OCI-LY3 (cell line): ENCODE data around the gene GLB1L3.

Experiments
- H2AFZ ChIP-seq: fragments of 200-600, 300-600 bp; shearing (Covaris generic); 2 replicates; pipeline ENCODE4 v1.6.0; 2014; ENCODE audit warnings: antibody characterized with exemption, low read depth, low read length
- H3K27ac ChIP-seq: fragments of 200-600, 300-600 bp; sonication (generic); 2 replicates; pipeline ENCODE4 v1.5.1; 2014; ENCODE audit warnings: mild to moderate bottlenecking, low read length, moderate library complexity, mixed read lengths
- H3K27me3 ChIP-seq: fragments of 200-600, 300-600 bp; sonication (generic); 2 replicates; pipeline ENCODE4 v1.6.1; 2014; ENCODE audit warnings: low read depth, low read length, mixed read lengths
- H3K36me3 ChIP-seq: fragments of 200-600, 300-600 bp; sonication (generic); replicated peaks from 2 replicates; pipeline ENCODE3; 2014; ENCODE audit warnings: low read depth, low read length, mixed read lengths
- H3K4me1 ChIP-seq: fragments of 300-600, 200-600 bp; sonication (generic); 2 replicates; pipeline ENCODE4 v1.6.1; 2014; ENCODE audit warnings: low read length, mixed read lengths
- H3K4me2 ChIP-seq: fragments of 200-600, 300-600 bp; sonication (generic); 2 replicates; pipeline ENCODE4 v1.6.1; 2014; ENCODE audit warnings: low read length, mixed read lengths
- H3K4me3 ChIP-seq: fragments of 300-600, 200-600 bp; sonication (generic); 2 replicates; pipeline ENCODE4 v1.5.1; 2014; ENCODE audit warnings: antibody characterized with exemption, mild to moderate bottlenecking, low read length, moderate library complexity
- H3K79me2 ChIP-seq: fragments of 300-600, 200-600 bp; shearing (Covaris generic); 2 replicates; pipeline ENCODE4 v1.6.1; 2014; ENCODE audit warnings: mild to moderate bottlenecking, low read length, mixed read lengths
- H3K9ac ChIP-seq: fragments of 300-600, 200-600 bp; shearing (Covaris generic); 2 replicates; pipeline ENCODE4 v1.6.0; 2014; ENCODE audit warnings: mild to moderate bottlenecking, low read length, moderate library complexity
- H3K9me3 ChIP-seq: fragments of 200-600, 300-600 bp; shearing (Covaris generic); 2 replicates; pipeline ENCODE4 v1.6.1; 2014; ENCODE audit warnings: low read length, mixed read lengths; ENCODE audit not compliant: insufficient read depth
- H4K20me1 ChIP-seq: fragments of 200-600, 300-600 bp; sonication (generic); 2 replicates; pipeline ENCODE4 v1.6.1; 2016; ENCODE audit warnings: low read length, mixed read lengths; ENCODE audit not compliant: insufficient read depth
- CTCF ChIP-seq: fragments of 200-600, 300-600 bp; sonication (generic); IDR thresholded peaks from 2 replicates; pipeline ENCODE4 v1.5.1; 2014; ENCODE audit warnings: antibody characterized with exemption, low read length, low read depth
- EZH2phosphoT487 ChIP-seq: fragments of 200-600 bp; shearing (Covaris generic); IDR thresholded peaks from 2 replicates; pipeline ENCODE4 v1.6.1; 2018; ENCODE audit warnings: antibody characterized with exemption, mixed run types, low read depth

The GLB1L3 gene

DNA sequence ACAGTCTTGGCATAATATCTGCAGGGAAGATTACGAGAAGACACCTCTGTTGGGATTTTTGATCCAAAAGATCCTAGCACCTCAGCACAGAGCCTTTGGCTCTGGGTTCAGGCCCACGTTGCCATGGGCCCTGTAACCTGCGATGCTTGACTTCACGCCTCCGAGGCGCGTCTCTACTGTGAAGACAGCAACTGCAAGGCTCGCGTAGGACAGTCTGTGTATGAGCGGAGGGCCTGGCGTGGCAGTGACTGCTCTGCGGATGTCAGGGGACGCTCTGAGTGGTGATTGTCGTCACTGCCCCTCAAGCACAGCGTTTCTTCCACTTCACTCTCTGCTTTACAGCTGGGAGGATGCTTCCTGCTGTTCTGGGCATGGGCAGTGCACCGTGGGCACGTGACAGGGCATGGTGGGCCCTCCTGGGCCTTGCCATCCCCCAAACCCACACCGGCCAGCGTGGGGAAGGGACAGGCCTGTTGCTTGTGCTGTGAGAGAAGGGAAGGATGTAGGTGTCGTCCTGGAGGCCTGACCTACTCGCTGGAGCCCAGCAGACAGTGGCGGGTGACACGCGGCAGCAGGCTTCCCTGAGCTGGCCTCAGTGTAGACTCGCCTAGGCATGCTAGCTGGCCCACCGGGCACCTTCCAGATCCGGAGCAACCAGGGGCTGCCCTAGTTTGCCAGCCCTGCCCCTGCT is 82.1 kb downstream of the GLB1L3 start:
- Histone ChIP-seq H2AFZ (no peak overlapping the region), H3K27me3 (peaks cover 23% of the 10 kb centered on the region), H3K9ac (no peak overlapping the region), H3K79me2 (no peaks in the 10 kb centered on the region), H3K9me3 (no peaks in the 10 kb centered on the region), H3K4me2 (no peak overlapping the region), H3K36me3 (no peaks in the 10 kb centered on the region), H3K4me1 (peaks cover 4% of the 10 kb centered on the region; the same call in 1 of the 2 replicates), H3K27ac (no peak overlapping the region), H3K4me3 (no peak overlapping the region), H4K20me1 (no peaks in the 10 kb centered on the region)
- TF ChIP-seq EZH2phosphoT487 (no peak), CTCF (no peak)

GRCh38 chr11:134358856-134359490 is 82.8 kb downstream of the GLB1L3 start:
- Histone ChIP-seq H3K4me1 (peaks cover 4% of the 10 kb centered on the region; the same call in 1 of the 2 replicates), H3K4me2 (no peak overlapping the region)

GRCh38 chr11:134359646-134360045 is 83.5 kb downstream of the GLB1L3 start:
- peak overlapping the region; percentile 57; the same call in 1 of the 2 replicates for H3K4me2 ChIP-seq
- TF ChIP-seq EZH2phosphoT487 (no peak), CTCF (no peak)

More at GRCh38 chr11:134358856-134359490, 82.8 kb downstream of the GLB1L3 start:
- peaks cover 19% of the 10 kb centered on the region for H3K27me3 ChIP-seq
- no peaks in the 10 kb centered on the region for H4K20me1 ChIP-seq
- no peaks in the 10 kb centered on the region for H3K9me3 ChIP-seq
- no peak overlapping the region for H3K27ac ChIP-seq
- H2AFZ ChIP-seq = no peak overlapping the region
- no peaks in the 10 kb centered on the region for H3K79me2 ChIP-seq
- TF ChIP-seq CTCF (no peak), EZH2phosphoT487 (no peak)
- no peaks in the 10 kb centered on the region for H3K36me3 ChIP-seq
- H3K4me3 ChIP-seq = no peak overlapping the region
- H3K9ac ChIP-seq = no peak overlapping the region

GRCh38 chr11:134360050-134360835 is 84.1 kb downstream of the GLB1L3 start:
- H3K4me2 ChIP-seq = peak overlapping the region; percentile 57
- TF ChIP-seq CTCF (peak; percentile 80), EZH2phosphoT487 (no peak)
- no peaks in the 10 kb centered on the region for H3K9me3 ChIP-seq
- H3K4me3 ChIP-seq = no peak overlapping the region
- peaks cover 4% of the 10 kb centered on the region; the same call in 1 of the 2 replicates for H3K4me1 ChIP-seq
- no peaks in the 10 kb centered on the region for H3K79me2 ChIP-seq
- H2AFZ ChIP-seq = peak overlapping the region; percentile 84; the same call in 1 of the 2 replicates
- H3K36me3 ChIP-seq = no peaks in the 10 kb centered on the region
- peaks cover 13% of the 10 kb centered on the region; the same call in 1 of the 2 replicates for H3K27me3 ChIP-seq
- H3K9ac ChIP-seq = no peak overlapping the region
- H3K27ac ChIP-seq = no peak overlapping the region
- no peaks in the 10 kb centered on the region for H4K20me1 ChIP-seq

More at GRCh38 chr11:134359646-134360045, 83.5 kb downstream of the GLB1L3 start:
- no peak overlapping the region for H3K4me3 ChIP-seq
- H2AFZ ChIP-seq = peak overlapping the region; percentile 84; the same call in 1 of the 2 replicates
- H3K36me3 ChIP-seq = no peaks in the 10 kb centered on the region
- peaks cover 4% of the 10 kb centered on the region; the same call in 1 of the 2 replicates for H3K4me1 ChIP-seq
- H3K9ac ChIP-seq = no peak overlapping the region
- no peaks in the 10 kb centered on the region for H4K20me1 ChIP-seq
- peaks cover 15% of the 10 kb centered on the region for H3K27me3 ChIP-seq
- H3K27ac ChIP-seq = no peak overlapping the region
- no peaks in the 10 kb centered on the region for H3K9me3 ChIP-seq
- no peaks in the 10 kb centered on the region for H3K79me2 ChIP-seq
